ENCODE results near the gene LENG1. TPM values are rescaled to one million over a fixed set of nuclear protein-coding genes. Genes with fewer than 3 reads are reported as not detected.
"Not testable (repeated sequence)": the region's sequence is repeated elsewhere in the genome, so short reads cannot be mapped to it uniquely, and the experiment has no call there.

The LENG1 gene
- total RNA-seq, 2 experiments from 2014 or later: 3.9 to 5.3 TPM

DNA sequence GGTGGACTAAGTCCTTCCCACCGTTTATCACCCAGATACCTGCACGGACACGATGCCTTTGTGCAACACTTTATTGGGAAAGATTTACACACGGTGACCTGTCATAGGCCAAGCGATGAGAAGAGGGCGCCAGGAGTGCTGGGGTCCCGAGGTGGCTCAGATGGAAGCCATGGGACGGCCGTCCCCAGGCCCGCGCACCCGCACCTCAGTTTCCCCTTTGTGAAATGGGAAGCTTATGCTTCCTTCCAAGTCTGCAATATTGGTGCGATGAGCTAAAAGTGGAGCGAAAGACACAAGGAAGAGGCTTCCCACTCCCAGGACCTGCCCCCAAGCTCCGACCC, 13.8 kb upstream of the LENG1 start:
- ChIA-PET POLR2A (interaction anchor here (0.6 to 1.2 kb wide), 3 partner anchors 18 to 37 kb away, joined by 3 to 6 read pairs (median 6); partner anchors contain the start of gene TSEN34), CTCF (interaction anchor here (1.4 kb wide), 1 partner anchor 16 kb away, joined by 5 read pairs; the partner anchor contains the start of gene MBOAT7)

DNA sequence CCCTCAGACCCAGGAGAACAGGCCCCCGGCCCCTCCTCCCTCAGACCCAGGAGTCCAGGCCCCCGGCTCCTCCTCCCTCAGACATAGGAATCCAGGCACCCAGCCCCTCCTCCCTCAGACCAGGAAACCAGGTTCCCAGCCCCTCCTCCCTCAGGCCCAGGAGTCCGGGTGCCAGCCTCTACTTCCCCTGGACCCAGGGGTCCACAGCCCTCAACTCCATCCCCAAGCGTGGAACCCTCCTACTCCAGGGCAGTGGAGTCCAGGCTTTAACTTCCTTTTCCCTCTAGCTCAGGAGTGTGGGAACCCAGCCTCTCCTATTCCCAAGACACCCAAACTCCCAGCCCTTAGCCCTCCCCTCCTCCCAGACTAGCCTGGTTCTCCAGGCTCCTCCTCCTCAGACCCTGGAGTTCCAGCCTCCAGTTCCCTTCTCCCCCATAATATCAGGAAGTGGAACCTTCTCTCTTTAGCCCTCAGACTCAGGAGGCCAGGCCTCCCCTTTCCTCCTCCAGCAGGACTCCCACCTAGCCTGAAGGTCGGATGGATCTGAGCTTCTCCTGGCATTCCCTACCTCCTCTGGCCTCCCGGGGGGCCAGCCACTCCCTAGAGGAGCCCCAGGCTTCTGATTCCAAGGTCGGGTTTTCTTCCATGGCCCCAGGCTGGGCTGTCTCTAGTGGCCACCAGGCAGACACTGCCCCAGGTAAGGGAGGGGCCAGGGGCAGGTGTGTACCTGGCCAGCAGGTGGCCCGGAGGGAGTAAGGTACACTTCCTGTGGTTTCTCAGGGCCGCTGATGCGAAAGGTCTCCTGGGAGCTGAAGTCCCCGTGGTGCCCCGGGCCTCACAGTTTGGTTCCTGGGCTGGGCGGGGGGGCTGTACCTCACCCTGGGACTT, 13.2 kb upstream of the LENG1 start, which contains the start of gene TMC4:
TMC4 (minus strand) TSS at position 690 of the 888 bp plus-strand sequence; CDS start at position 647, 43 bp downstream.
- POLR2A ChIA-PET: interaction anchor here (0.6 to 1.2 kb wide), 3 partner anchors 18 to 38 kb away, joined by 3 to 6 read pairs (median 6); partner anchors contain the start of gene TSEN34
- CTCF ChIA-PET: interaction anchor here (0.6 to 1.4 kb wide), 2 partner anchors 12 to 16 kb away, joined by 5 to 6 read pairs; partner anchors contain the start of gene MBOAT7

GRCh38 chr19:54171736-54172431, 12.4 kb upstream of the LENG1 start:
- POLR2A ChIA-PET: not testable (repeated sequence)
- CTCF ChIA-PET: interaction anchor here (1.2 kb wide), 1 partner anchor 59 kb away, joined by 3 read pairs; no protein-coding TSS in a partner anchor

- ChIA-PET CTCF (interaction anchor here (0.7 to 2.0 kb wide), 3 partner anchors 19 to 97 kb away, joined by 3 to 6 read pairs (median 4); no protein-coding TSS in a partner anchor), POLR2A (no interaction called here)
These were observed 9.7 kb upstream of the LENG1 start for GRCh38 chr19:54169149-54169740.

GRCh38 chr19:54168174-54168917, 8.8 kb upstream of the LENG1 start:
- CTCF ChIA-PET: interaction anchor here (0.7 to 2.0 kb wide), 7 partner anchors 15 to 98 kb away, joined by 3 to 5 read pairs (median 3); partner anchors contain the start of genes CNOT3 and MBOAT7
- POLR2A ChIA-PET: no interaction called here

DNA sequence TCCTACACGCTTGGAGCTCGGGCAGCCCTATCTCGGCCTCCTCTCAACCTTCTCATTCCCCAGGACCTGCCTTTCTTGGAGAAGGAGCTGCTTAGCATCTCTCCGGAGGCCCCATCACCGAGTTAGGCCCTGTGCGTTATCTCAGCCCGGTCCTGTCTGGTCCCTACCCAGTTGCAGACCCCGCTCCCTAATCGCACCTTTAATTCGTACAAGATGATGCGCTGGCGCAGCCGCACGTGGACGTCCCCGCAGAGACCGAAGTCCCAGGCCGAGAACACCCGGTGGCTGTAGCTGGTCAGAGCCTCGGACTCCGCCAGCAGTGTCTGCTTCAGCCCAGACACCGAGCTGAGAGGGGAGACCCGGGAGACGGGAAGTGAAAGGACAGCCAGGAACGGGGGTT, 5.7 kb upstream of the LENG1 start:
- CTCF ChIA-PET: interaction anchor here (0.7 to 1.2 kb wide), 2 partner anchors 28 to 115 kb away, joined by 3 read pairs; partner anchors contain the start of gene CNOT3
- POLR2A ChIA-PET: no interaction called here

DNA sequence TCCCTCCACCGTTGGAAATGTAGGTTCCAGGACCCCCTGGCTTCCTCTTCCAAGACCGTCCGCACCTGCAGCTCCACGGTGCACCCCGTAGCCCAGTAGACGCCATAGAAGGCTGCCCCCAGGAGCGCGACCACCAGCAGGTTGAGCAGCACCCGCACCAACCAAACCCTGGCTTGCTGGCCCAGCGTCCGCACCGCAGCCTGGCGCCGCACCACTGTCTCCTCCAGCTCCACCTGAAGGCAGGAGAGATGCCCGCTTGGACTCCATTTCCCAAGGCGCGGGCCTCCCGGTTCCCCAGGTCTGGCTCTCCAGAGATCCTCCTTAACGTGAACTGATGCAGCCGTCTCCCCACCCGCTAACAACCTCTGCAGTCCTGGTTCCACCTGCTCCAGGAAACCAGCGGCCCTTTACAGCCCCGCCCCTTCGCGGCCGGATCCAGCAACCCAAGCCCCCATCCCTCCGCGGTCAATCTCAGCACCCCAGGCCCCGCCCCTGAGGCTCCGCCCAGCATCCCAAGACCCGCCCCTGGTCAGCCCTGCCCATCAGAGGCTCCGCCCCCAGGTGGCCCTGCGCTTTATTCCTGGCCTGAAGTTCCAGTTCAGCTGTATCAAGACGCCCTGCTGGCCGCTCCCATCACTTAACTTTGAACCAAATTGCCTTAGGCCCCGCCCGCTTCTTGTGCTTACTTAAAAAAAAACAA, 5.0 kb upstream of the LENG1 start:
- CTCF ChIA-PET: interaction anchor here (0.7 to 1.2 kb wide), 2 partner anchors 27 to 116 kb away, joined by 3 read pairs; partner anchors contain the start of gene CNOT3
- POLR2A ChIA-PET: no interaction called here

DNA sequence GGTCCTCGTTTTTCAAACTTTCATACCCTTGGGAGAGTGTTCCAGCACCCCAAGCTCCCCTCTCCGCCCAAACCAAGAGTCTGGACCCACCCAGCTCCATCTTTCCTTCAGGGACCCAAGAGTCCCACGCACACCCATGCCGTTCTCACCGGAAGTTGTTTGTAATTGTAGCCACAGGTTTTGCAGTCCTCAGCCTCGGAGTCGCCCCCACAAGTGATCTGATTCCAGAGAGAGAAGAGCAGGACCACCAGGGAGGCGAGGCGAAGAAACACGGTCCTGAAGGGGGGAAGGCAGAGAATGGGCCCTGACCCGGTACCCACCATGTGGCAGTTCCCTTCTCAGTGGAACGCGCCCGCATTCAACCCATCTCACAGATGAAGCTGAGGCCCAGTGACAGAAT, 3.4 kb upstream of the LENG1 start:
- ChIA-PET CTCF (no interaction called here), POLR2A (no interaction called here)

GRCh38 chr19:54162241-54162805, 2.8 kb upstream of the LENG1 start:
- CTCF ChIA-PET: no interaction called here
- POLR2A ChIA-PET: no interaction called here

DNA sequence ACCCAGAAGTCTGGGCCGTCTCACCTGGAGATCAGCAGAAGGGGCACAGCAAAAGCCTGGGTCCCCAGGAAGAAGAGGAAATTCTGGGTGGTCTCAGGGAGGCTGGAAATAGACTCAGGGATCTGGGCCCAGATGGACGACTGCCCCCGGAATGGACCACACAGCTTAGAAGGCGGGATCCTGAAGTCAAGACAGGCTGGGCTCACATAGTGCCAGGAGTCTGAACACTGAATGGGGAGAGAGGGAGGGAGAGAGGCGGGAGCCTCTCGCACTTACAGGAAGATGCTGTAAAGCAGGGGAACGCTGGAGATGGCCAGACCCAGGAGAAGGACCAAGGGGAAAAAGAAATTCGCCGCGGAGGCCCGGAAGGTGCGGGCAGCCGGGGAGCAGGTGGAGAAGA, 1.3 kb upstream of the LENG1 start:
- ChIA-PET CTCF (interaction anchor here (0.7 kb wide), 1 partner anchor 72 kb away, joined by 3 read pairs; no protein-coding TSS in a partner anchor), POLR2A (interaction anchor here (2.7 kb wide), 1 partner anchor 23 kb away, joined by 14 read pairs; the partner anchor contains the start of gene CNOT3)

DNA sequence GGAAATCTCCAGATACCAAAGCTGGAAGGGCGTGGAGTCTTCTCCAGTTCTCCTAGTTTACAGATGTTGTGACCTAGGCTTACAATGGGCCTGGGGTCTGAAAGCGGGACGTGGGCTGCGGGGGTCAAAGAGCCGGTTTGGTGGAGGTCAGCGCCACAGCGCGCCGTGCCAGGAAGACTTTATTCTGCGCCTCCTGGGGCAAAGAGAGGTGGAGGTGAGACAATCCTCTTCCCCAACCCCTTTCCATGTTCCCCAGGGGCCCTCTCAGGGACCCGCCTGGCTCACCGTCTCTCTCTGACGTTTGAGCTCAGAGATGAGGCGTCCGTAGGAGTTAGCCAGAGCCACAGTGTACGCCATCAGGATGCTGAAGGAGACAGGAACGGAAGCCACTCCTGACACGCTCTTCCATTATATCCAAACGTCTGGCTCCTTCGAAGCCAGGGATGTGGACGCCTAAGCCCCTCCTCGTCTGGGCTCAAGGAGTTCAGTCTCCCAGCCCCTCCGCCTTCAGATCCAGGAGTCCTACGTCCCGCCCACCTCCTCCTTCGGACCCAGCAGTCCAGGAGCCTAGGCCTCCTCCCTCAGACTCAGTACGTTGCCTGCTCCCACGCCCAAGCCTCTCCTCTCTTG, 776 bp upstream of the LENG1 start:
- CTCF ChIA-PET: interaction anchor here (1.4 to 2.5 kb wide), 3 partner anchors 23 to 45 kb away, joined by 5 to 9 read pairs (median 7); partner anchors contain the start of genes CNOT3, MBOAT7, PRPF31 and TFPT
- POLR2A ChIA-PET: interaction anchor here (0.5 to 2.7 kb wide), 3 partner anchors 23 to 604 kb away, joined by 3 to 14 read pairs (median 4); partner anchors contain the start of genes CNOT3 and MBOAT7

- POLR2A ChIA-PET: interaction anchor here (0.9 to 2.7 kb wide), 7 partner anchors 14 to 48 kb away, joined by 3 to 14 read pairs (median 4); partner anchors contain the start of genes CNOT3, MBOAT7 and RPS9
- CTCF ChIA-PET: interaction anchor here (0.6 to 2.5 kb wide), 6 partner anchors 8 to 71 kb away, joined by 3 to 9 read pairs (median 4); partner anchors contain the start of genes CNOT3, MBOAT7, PRPF31 and TFPT
These were observed 639 bp downstream of the LENG1 start for GRCh38 chr19:54158812-54159351.

DNA sequence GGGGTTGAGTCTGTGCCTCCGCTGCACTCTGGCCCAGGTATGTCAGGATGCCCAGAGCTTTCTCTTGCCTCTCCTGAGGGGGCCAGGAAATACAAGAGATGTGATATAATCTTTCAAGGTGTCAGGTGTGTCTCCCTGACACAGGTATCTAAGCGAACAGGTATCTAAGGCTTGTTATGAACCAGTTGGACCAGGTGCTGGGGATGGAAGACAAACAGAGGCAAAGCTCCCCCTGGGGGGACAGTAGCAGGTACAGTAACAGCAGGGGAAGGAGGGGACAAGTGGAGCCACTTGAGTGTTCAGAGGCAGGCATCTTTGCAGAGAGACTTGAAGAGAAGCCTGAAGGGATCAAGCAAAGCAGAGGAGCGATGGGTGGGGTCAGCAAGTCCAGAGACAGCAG, 2.6 kb downstream of the LENG1 start:
- ChIA-PET CTCF (interaction anchor here (0.8 kb wide), 1 partner anchor 14 kb away, joined by 3 read pairs; no protein-coding TSS in a partner anchor), POLR2A (no interaction called here)

- POLR2A ChIA-PET: no interaction called here
- CTCF ChIA-PET: no interaction called here
These were observed 3.0 kb downstream of the LENG1 start for GRCh38 chr19:54156490-54156889.

GRCh38 chr19:54155694-54156093, 3.8 kb downstream of the LENG1 start:
- POLR2A ChIA-PET: no interaction called here

GRCh38 chr19:54154603-54155345, 4.7 kb downstream of the LENG1 start:
- POLR2A ChIA-PET: no interaction called here

More at GRCh38 chr19:54155694-54156093, 3.8 kb downstream of the LENG1 start:
- CTCF ChIA-PET: no interaction called here

More at GRCh38 chr19:54154603-54155345, 4.7 kb downstream of the LENG1 start:
- CTCF ChIA-PET: no interaction called here

All from activated CD8-positive, alpha-beta memory T cell treated with anti-CD3 and anti-CD28 coated beads for 36 hours (primary cell).